ENCODE measurements around the gene PHYKPL. TPM values are rescaled to one million over a fixed set of nuclear protein-coding genes. Genes with fewer than 3 reads are reported as not detected.

The PHYKPL gene
- total RNA-seq, 1 donor from 2014 or later, result 29.2 TPM

DNA sequence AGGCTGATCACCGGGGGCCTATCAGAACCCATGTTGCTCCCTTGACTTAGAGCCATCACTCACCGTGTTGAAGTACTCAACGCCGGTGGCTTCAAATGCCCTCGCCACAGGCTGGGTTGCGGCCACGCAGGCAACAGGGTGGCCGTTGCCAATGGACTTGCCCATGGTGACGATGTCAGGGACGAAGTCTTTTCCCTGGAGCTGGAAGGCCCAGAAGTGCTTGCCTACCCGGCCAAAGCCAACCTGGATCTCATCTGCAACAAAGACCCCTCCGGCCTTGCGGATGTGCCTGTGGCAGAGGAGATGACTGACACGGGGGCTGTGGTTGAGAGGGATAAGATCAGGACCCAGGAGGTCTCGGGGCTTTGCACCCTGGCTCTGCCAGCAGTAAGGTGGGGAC is 10.3 kb downstream of the PHYKPL start:
- Histone ChIP-seq H3K36me3 (ENCODE audit: control insufficient read depth, insufficient read depth, low read length) (peaks cover 3% of the 10 kb centered on the region), H3K4me3 (ENCODE audit: low read depth, low read length) (no peak overlapping the region), H3K27me3 (ENCODE audit: control insufficient read depth, insufficient read depth, low read length) (no peaks in the 10 kb centered on the region)
- no peak for TF ChIP-seq CTCF (IDR thresholded peaks at IDR 0.05; ENCODE audit: insufficient read depth, low read length, severe bottlenecking)
- DNase-seq (ENCODE audit: low read depth) (no peak), FAIRE-seq (no peak)

DNA sequence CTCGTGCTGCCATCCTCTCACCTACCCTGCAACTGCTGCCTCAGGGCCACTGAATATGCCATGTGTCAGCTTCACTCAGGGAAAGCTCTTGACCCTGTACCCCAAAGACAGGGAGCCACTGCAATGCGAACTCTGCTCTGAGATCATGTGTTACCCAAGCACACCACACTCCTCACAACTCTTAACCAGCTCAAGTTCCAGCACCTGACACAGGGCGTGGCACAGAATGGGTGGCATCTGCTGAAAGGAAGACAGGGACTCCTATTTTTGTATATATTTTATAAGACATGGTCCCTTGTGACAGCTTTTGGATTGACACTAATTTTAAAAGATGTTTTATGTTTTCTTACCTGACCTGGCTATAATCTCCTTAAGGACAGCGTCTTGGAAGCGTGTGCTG is 10.7 kb downstream of the PHYKPL start:
- DNase-seq (ENCODE audit: low read depth) (no peak), FAIRE-seq (no peak)

GRCh38 chr5:178221282-178221681 is 11.3 kb downstream of the PHYKPL start:
- no peak for FAIRE-seq
- Histone ChIP-seq H3K36me3 (ENCODE audit: control insufficient read depth, insufficient read depth, low read length) (peaks cover 6% of the 10 kb centered on the region), H3K4me3 (ENCODE audit: low read depth, low read length) (no peak overlapping the region), H3K27me3 (ENCODE audit: control insufficient read depth, insufficient read depth, low read length) (no peaks in the 10 kb centered on the region)
- DNase-seq (ENCODE audit: low read depth), result no peak
- TF ChIP-seq CTCF (IDR thresholded peaks at IDR 0.05; ENCODE audit: insufficient read depth, low read length, severe bottlenecking), result no peak

More for the DNA sequence above, 10.7 kb downstream of the PHYKPL start:
- H3K4me3 ChIP-seq (ENCODE audit: low read depth, low read length), result no peak overlapping the region
- no peak for TF ChIP-seq CTCF (IDR thresholded peaks at IDR 0.05; ENCODE audit: insufficient read depth, low read length, severe bottlenecking)
- peaks cover 3% of the 10 kb centered on the region for H3K36me3 ChIP-seq (ENCODE audit: control insufficient read depth, insufficient read depth, low read length)
- no peaks in the 10 kb centered on the region for H3K27me3 ChIP-seq (ENCODE audit: control insufficient read depth, insufficient read depth, low read length)

GRCh38 chr5:178218827-178219226 is 13.8 kb downstream of the PHYKPL start:
- DNase-seq (ENCODE audit: low read depth) (no peak), FAIRE-seq (no peak)
- no peak overlapping the region for H3K4me3 ChIP-seq (ENCODE audit: low read depth, low read length)
- H3K27me3 ChIP-seq (ENCODE audit: control insufficient read depth, insufficient read depth, low read length), result no peaks in the 10 kb centered on the region
- no peak for TF ChIP-seq CTCF (IDR thresholded peaks at IDR 0.05; ENCODE audit: insufficient read depth, low read length, severe bottlenecking)
- H3K36me3 ChIP-seq (ENCODE audit: control insufficient read depth, insufficient read depth, low read length), result peaks cover 12% of the 10 kb centered on the region

DNA sequence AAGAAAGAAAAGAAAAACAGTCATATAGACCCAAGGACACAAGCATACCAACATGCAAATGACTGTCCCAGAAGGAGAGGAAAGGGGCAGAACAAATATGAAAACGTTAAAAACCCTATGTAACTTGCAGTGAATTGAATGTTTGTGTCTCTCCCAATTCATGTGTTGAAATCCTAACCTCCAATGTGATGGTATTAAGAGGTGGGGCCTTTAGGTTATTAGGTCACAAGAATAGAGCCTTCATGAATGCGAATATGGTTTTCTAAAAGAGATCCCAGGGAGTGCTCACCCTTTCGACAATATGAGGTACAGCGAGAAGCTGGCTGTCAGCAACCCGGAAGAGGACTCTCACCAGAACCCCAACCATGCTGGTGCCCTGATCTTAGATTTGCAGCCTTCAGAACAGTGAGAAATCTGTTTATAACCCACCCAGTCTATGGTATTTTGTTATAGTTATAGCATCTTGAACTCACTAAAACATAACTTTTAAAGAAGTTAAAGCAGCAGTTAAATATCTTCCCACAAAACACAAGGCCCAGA is 14.3 kb downstream of the PHYKPL start:
- peaks cover 12% of the 10 kb centered on the region for H3K36me3 ChIP-seq (ENCODE audit: control insufficient read depth, insufficient read depth, low read length)
- H3K4me3 ChIP-seq (ENCODE audit: low read depth, low read length), result no peak overlapping the region
- FAIRE-seq, result no peak
- DNase-seq (ENCODE audit: low read depth), result no peak
- no peaks in the 10 kb centered on the region for H3K27me3 ChIP-seq (ENCODE audit: control insufficient read depth, insufficient read depth, low read length)
- no peak for TF ChIP-seq CTCF (IDR thresholded peaks at IDR 0.05; ENCODE audit: insufficient read depth, low read length, severe bottlenecking)

GRCh38 chr5:178216779-178217178 is 15.8 kb downstream of the PHYKPL start:
- no peak for TF ChIP-seq CTCF (IDR thresholded peaks at IDR 0.05; ENCODE audit: insufficient read depth, low read length, severe bottlenecking)
- FAIRE-seq (no peak), DNase-seq (ENCODE audit: low read depth) (no peak)
- H3K36me3 ChIP-seq (ENCODE audit: control insufficient read depth, insufficient read depth, low read length), result peaks cover 24% of the 10 kb centered on the region
- no peaks in the 10 kb centered on the region for H3K27me3 ChIP-seq (ENCODE audit: control insufficient read depth, insufficient read depth, low read length)
- H3K4me3 ChIP-seq (ENCODE audit: low read depth, low read length), result no peak overlapping the region
